Activated CD4-positive, CD25-positive, alpha-beta regulatory T cell treated with anti-CD3 and anti-CD28 coated beads, Interleukin-2, amount 50 U/mL, for 16 hours (primary cell): Measurements from ENCODE around the gene POPDC3.

Source experiments
- DNase-seq: peaks from one replicate; pipeline ENCODE4 v3.0.0-alpha.2; 2020; ENCODE audit warnings: low read depth, low spot score

POPDC3 gene

GRCh38 chr6:105151644-105152043, 28.2 kb downstream of the POPDC3 start:
- no peak for DNase-seq

GRCh38 chr6:105138141-105138540, 41.7 kb downstream of the POPDC3 start:
- DNase-seq: no peak

GRCh38 chr6:105137388-105137787, 42.4 kb downstream of the POPDC3 start:
- no peak for DNase-seq

GRCh38 chr6:105136431-105137350, 43.1 kb downstream of the POPDC3 start:
- DNase-seq: no peak

- DNase-seq: no peak
Observed at GRCh38 chr6:105135907-105136430, 43.8 kb downstream of the POPDC3 start.

GRCh38 chr6:105135056-105135455, 44.8 kb downstream of the POPDC3 start:
- DNase-seq: no peak

- DNase-seq: no peak
Observed at GRCh38 chr6:105122717-105123116, 57.1 kb downstream of the POPDC3 start.

- DNase-seq: no peak
Observed at GRCh38 chr6:105121981-105122380, 57.8 kb downstream of the POPDC3 start.

GRCh38 chr6:105120570-105120969, 59.2 kb downstream of the POPDC3 start:
- DNase-seq: no peak

- DNase-seq: no peak
Observed at GRCh38 chr6:105116150-105116549, 63.7 kb downstream of the POPDC3 start.

- no peak for DNase-seq
Observed at GRCh38 chr6:105113422-105113821, 66.4 kb downstream of the POPDC3 start.

- DNase-seq: no peak
Observed at GRCh38 chr6:105112577-105112976, 67.2 kb downstream of the POPDC3 start.

GRCh38 chr6:105111871-105112270, 67.9 kb downstream of the POPDC3 start:
- DNase-seq: no peak

- DNase-seq: no peak
Observed at GRCh38 chr6:105111105-105111504, 68.7 kb downstream of the POPDC3 start.

GRCh38 chr6:105109955-105110895, 69.6 kb downstream of the POPDC3 start:
- no peak for DNase-seq

GRCh38 chr6:105108631-105109262, 71.1 kb downstream of the POPDC3 start:
- no peak for DNase-seq
